Ascending aorta (tissue), 2 donors: Measurements from ENCODE around the gene SECTM1. TPM values are rescaled to one million over a fixed set of nuclear protein-coding genes. Genes with fewer than 3 reads are reported as not detected.

Experiments
- DNase-seq, 2 donors: peaks; one replicate each; pipeline ENCODE4 v3.0.0-alpha.2; 2019; ENCODE audit warnings: low spot score in 2 of 2
- H3K27ac ChIP-seq, 2 donors: fragments of 200-600 bp; sonication (generic); one replicate each; pipeline ENCODE4 v1.5.1; 2016 to 2017; ENCODE audit warnings: mild to moderate bottlenecking in 1 of 2
- H3K27me3 ChIP-seq: fragments of 200-600 bp; sonication (generic); one replicate; pipeline ENCODE4 v1.5.1; 2017
- H3K36me3 ChIP-seq, 2 donors: fragments of 200-600 bp; sonication (generic); one replicate each; pipeline ENCODE4 v1.5.1; 2016
- H3K4me1 ChIP-seq, 2 donors: fragments of 200-600 bp; sonication (generic); one replicate each; pipeline ENCODE4 v1.5.1; 2016 to 2017; ENCODE audit warnings: mild to moderate bottlenecking in 1 of 2
- H3K4me3 ChIP-seq, 2 donors: fragments of 200-600 bp; sonication (generic); one replicate each; pipeline ENCODE4 v1.5.1; 2016 to 2017; ENCODE audit warnings: mild to moderate bottlenecking in 1 of 2
- H3K9me3 ChIP-seq, 2 donors: fragments of 200-600 bp; sonication (generic); one replicate each; pipeline ENCODE4 v1.5.1; 2016
- intact Hi-C: fragments of 100-400 bp; cut with DNase I; formaldehyde crosslinking; loops from one replicate; pipeline ENCODE4 v1.15.1; 2023
- total RNA-seq: library from RNA; depleted of rRNA; stranded (reverse); fragments of >200 nt; gene quantifications from one replicate; pipeline ENCODE4 v1.1.0, GENCODE V29; 2016
- TF ChIP-seq, protein P1 (sequence below), 3 experiments: fragments of 200-600 bp in 2 of 3; fragments of 450-650 bp in 1 of 3; sonication (generic) in 2 of 3; IDR thresholded peaks; one replicate each; pipeline ENCODE4 v1.5.1; 2016 to 2019; ENCODE audit warnings: antibody characterized with exemption in 3 of 3, mild to moderate bottlenecking in 1 of 3, moderate library complexity in 1 of 3

Gene SECTM1
- total RNA-seq, 1 donor from 2014 or later = 49.5 TPM

DNA sequence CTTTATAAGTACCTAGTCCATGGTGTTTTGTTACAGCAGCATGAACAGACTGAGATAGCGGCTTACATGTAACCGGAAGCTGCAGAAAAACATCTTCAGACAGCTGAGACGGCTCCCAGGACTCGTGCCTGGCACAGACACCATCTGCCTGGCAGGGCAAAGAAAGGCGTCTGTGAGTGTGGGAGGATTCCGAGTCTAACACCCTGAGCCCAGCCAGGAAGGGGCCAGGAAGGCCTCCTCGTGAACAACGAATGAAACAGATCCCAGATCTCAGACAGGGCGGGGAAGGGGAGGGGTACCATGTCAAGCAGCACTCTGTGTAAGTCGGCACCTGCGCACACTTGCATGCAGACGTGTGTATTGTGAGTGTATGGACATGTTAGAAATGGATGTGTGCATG lies 55.7 kb downstream of the SECTM1 start:
- TF ChIP-seq, protein P1, sequence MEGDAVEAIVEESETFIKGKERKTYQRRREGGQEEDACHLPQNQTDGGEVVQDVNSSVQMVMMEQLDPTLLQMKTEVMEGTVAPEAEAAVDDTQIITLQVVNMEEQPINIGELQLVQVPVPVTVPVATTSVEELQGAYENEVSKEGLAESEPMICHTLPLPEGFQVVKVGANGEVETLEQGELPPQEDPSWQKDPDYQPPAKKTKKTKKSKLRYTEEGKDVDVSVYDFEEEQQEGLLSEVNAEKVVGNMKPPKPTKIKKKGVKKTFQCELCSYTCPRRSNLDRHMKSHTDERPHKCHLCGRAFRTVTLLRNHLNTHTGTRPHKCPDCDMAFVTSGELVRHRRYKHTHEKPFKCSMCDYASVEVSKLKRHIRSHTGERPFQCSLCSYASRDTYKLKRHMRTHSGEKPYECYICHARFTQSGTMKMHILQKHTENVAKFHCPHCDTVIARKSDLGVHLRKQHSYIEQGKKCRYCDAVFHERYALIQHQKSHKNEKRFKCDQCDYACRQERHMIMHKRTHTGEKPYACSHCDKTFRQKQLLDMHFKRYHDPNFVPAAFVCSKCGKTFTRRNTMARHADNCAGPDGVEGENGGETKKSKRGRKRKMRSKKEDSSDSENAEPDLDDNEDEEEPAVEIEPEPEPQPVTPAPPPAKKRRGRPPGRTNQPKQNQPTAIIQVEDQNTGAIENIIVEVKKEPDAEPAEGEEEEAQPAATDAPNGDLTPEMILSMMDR (IDR thresholded peaks at IDR 0.05) = no peak
- peaks cover 4 to 8% of the 10 kb centered on the region in 2 donors for H3K4me1 ChIP-seq
- no peak overlapping the region for H3K4me3 ChIP-seq
- no peak for DNase-seq
- H3K36me3 ChIP-seq = no peaks in the 10 kb centered on the region
- H3K27ac ChIP-seq = no peak overlapping the region
- no peaks in the 10 kb centered on the region for H3K27me3 ChIP-seq
- intact Hi-C loops = no loop called here
- no peaks in the 10 kb centered on the region for H3K9me3 ChIP-seq

DNA sequence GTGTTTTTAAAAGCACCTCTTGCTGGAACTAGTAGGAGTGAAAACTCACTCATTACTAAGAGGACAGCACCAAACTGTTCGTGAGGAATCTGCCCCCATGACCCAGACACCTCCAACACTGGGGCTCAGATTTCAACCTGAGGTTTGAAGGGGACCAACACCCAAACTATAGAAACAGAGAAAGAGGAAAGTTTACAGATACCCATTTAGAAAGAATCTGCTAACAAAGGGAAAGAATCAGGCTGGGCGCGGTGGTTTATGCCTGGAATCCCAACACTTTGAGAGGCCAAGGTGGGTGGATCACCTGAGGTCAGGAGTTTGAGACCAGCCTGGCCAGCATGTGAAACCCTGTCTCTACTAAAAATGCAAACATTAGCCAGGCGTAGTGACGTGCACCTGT lies 56.6 kb downstream of the SECTM1 start:
- intact Hi-C loops = no loop called here
- H3K27ac ChIP-seq = no peak overlapping the region
- no peak for DNase-seq
- no peaks in the 10 kb centered on the region for H3K27me3 ChIP-seq
- H3K9me3 ChIP-seq = no peaks in the 10 kb centered on the region
- peaks cover 5 to 10% of the 10 kb centered on the region in 2 donors for H3K4me1 ChIP-seq
- H3K36me3 ChIP-seq = peaks cover under 1 to 2% of the 10 kb centered on the region in 2 donors
- TF ChIP-seq, protein P1 (IDR thresholded peaks at IDR 0.05) = no peak
- no peak overlapping the region for H3K4me3 ChIP-seq

DNA sequence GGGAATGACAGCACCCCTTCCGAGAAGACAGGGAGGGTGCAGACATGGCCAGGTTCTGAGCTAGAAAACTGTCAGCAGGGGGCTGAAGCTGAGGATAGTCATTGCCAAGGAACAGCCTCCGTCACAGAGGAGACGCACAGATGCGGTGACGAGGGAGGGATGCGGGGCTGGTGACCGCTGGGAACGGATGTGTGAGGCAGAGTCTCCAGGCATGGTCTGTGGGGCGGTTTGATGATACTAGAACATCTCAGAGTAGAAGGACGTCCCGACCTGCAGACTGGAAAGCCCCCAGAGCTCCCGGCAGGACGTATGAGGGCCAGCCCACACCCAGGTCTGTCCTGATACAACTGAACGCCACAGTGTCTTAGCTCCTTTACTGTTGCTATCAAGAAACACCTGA lies 58.2 kb downstream of the SECTM1 start:
- intact Hi-C loops = no loop called here
- H3K36me3 ChIP-seq = peaks cover 15 to 17% of the 10 kb centered on the region in 2 donors
- no peaks in the 10 kb centered on the region for H3K9me3 ChIP-seq
- H3K4me1 ChIP-seq = peaks cover 8 to 23% of the 10 kb centered on the region in 2 donors
- H3K27me3 ChIP-seq = no peaks in the 10 kb centered on the region
- no peak overlapping the region for H3K4me3 ChIP-seq
- TF ChIP-seq, protein P1 (IDR thresholded peaks at IDR 0.05) = no peak
- no peak for DNase-seq
- H3K27ac ChIP-seq = no peak overlapping the region

DNA sequence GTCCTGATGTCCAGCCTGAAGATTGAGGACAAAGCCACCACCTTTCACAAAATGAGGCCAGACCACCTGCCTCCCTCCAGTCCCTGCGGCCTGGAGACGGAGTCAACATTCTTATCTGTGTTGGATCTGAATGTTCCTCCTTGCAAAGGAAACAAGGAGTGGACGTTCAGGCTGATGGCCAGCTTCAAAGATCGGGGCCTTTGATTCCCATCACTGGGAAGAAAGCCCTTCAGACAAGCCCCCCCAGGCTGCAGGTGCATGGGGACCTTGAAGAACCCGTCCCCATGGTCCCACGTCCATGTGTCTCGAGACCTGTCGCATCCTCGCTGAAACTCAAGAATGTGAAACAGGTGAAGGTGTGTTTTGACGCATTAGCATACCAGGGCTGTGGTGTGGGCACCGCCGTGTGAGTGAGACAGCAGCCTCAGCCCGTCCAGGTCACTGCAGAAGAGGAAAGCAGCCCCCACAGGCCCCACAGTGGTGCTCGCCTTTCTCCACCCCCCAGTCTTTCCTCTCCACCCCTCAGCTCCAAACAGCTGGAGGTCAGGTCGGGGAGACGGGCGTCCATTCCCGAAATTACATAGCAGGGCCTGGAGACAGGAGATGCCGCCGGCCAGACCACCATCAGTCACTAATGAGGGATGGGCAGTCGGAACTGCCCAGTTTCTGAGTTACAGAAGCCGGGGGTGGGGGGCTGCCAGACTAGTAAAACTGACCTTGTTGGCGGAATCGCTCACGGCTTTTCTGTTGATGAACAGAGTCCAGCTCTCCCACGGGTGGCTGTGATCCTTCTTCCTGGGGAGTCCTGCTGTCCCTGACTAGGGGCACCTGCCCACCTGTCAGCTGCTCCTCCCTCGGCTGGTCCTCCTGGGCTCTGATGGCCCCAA lies 59.2 kb downstream of the SECTM1 start:
- no peaks in the 10 kb centered on the region for H3K27me3 ChIP-seq
- peaks cover 17 to 24% of the 10 kb centered on the region in 2 donors for H3K36me3 ChIP-seq
- no peak overlapping the region for H3K27ac ChIP-seq
- H3K4me1 ChIP-seq = peaks cover 11 to 25% of the 10 kb centered on the region in 2 donors
- TF ChIP-seq, protein P1 (IDR thresholded peaks at IDR 0.05) = no peak
- H3K9me3 ChIP-seq = no peaks in the 10 kb centered on the region
- intact Hi-C loops = no loop called here
- peak overlapping the region; percentile 87 to 99 for H3K4me3 ChIP-seq
- DNase-seq = no peak

DNA sequence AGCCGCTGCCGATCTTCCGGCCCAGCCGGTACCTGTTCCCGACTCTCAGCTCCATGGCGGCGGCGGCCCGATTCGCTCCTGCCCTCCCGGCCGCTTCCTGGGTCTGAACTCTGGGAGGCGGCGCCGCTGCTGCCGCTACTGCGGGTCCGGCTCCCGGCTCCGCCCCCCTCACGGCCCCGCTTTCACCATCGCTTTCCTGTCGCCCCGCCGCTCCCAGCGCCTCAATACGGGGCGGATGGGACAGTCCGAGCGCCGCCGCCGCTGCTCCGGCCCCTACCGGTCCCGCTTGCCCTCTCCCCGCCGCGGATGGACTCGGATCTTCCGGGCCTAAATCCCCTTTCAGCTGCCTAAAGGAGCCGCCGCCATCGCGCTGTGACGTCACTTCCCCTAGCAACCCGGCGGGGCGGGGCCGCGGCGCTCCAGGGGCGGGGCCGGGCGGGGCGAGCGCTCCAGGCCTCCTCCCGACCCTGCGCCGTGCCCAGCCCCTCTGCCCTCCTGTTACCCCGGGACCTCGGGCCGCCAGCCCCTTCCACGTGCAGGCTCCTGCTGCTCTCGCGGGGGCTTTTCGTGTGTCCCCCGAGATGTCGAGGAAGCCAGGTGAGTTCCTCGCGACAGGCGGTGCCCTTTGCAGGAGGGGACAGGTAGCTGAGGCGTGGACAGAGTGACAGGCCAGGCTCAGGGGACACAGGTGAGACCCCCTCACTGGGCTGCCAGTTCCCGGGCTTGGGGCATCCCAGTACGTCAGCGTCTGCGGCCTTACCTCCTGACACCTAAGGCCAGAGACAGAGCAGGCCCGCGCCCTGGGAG lies 60.0 kb downstream of the SECTM1 start, which contains the start of gene CSNK1D:
CSNK1D (minus strand) TSS at position 374 of the 807 bp plus-strand sequence; CDS start at position 55, 319 bp downstream.
- DNase-seq = peak; percentile 54 to 95
- Histone ChIP-seq H3K4me3 (peak within 1 kb of the TSS; percentile 87 to 99), H3K9me3 (no peaks in the 10 kb centered on the region), H3K27me3 (no peaks in the 10 kb centered on the region), H3K36me3 (peaks cover 17 to 25% of the 10 kb centered on the region in 2 donors), H3K27ac (peak within 1 kb of the TSS; percentile 97 to 99), H3K4me1 (peaks cover 11 to 25% of the 10 kb centered on the region in 2 donors)
- TF ChIP-seq, protein P1 (IDR thresholded peaks at IDR 0.05) = no peak
- intact Hi-C loops = loop anchor here (1.0 to 2.0 kb wide), 3 partner anchors 19 to 61 kb away; partner anchors contain the start of gene CCDC57
